ENCODE data around the gene PARD6G.

DNA sequence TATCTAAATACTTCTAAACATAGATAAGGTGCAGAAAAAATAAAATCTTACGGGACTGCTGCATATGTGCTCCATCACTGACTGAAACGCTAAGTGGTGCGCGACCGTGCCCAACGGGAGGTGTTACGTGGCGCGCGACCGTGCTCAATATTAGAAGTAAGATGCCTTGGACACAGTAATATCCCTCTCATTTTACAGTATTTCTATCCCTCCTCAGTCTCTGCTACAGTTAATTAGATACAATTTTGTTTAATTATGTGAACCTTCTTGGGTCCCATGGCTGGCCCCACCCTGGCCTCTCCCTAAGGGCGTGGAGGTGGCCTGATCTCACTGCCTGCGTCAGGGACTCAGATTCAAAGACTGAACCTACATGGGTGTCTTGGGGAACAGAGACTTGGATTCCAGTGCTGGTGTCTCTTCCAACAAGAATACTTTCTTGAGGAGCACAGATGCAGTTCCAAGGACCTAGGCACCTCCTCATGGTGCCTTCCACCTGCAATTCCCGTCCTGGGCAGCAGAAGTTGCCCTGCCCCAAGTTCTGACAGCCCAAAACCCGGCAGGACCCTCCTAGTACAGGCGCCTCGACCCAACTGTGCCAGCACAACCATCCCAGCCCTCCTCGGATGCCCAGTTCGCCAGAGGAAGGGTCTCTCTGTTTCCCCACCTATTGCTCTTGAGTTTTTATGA is 59.2 kb downstream of the PARD6G start:
- TF ChIP-seq POLR2AphosphoS5 (IDR thresholded peaks at IDR 0.05; ENCODE audit: borderline replicate concordance, low read depth, low read length): no peak
- no peak for TF ChIP-seq EZH2 (IDR thresholded peaks at IDR 0.05)
- TF ChIP-seq FOXP2 (optimal IDR thresholded peaks at IDR 0.05; ENCODE audit: control extremely low read depth, extremely low read length, insufficient read depth): no peak
